ENCODE data around the gene MAPKAP1.

MAPKAP1 gene

GRCh38 chr9:125493384-125493783 lies 213.6 kb downstream of the MAPKAP1 start:
- DNase-seq (ENCODE audit: low read depth in 1 of 2, low spot score in 1 of 2), result no peak
- Histone ChIP-seq H3K27ac (replicated peaks) (no peak overlapping the region), H3K27me3 (ENCODE audit: insufficient read depth, poor library complexity, severe bottlenecking) (no peaks in the 10 kb centered on the region), H3K4me3 (replicated peaks; ENCODE audit: insufficient read depth, low read length) (no peak overlapping the region)
- no peak for TF ChIP-seq SPI1 (IDR thresholded peaks at IDR 0.05; ENCODE audit: borderline replicate concordance, low read depth)
- no peak for TF ChIP-seq CTCF (IDR thresholded peaks at IDR 0.05; ENCODE audit: insufficient read depth, low read length)
- TF ChIP-seq GABPA (IDR thresholded peaks at IDR 0.05; ENCODE audit: low read depth), result no peak
- TF ChIP-seq POLR2AphosphoS5 (IDR thresholded peaks at IDR 0.05; ENCODE audit: low read depth), result no peak
- TF ChIP-seq REST (IDR thresholded peaks at IDR 0.05; ENCODE audit: insufficient replicate concordance, low read depth), result no peak

DNA sequence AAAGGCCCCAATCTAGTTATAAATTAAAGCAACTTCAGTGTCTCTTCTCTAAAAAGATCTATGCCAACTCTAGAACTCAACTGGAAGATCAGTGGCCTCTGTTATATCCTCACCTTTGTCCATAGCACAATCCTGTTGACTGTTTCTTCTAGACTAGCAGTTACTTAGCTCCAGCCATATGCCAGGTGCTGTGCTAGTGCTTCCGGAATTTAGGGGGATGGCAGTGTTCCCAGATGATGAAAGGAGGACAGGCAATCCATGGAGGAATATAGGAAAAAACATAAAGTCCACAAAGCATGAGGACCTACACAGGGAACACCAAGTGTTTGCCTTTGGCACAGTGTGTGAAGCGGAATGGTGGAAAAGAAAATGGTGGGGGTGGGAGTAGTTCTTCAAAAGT lies 214.3 kb downstream of the MAPKAP1 start:
- no peak for DNase-seq (ENCODE audit: low read depth in 1 of 2, low spot score in 1 of 2)

GRCh38 chr9:125487842-125488241 lies 219.2 kb downstream of the MAPKAP1 start:
- Histone ChIP-seq H3K4me3 (replicated peaks; ENCODE audit: insufficient read depth, low read length) (no peak overlapping the region), H3K27ac (replicated peaks) (no peak overlapping the region), H3K27me3 (ENCODE audit: insufficient read depth, poor library complexity, severe bottlenecking) (no peaks in the 10 kb centered on the region)
- no peak for DNase-seq (ENCODE audit: low read depth in 1 of 2, low spot score in 1 of 2)
- TF ChIP-seq POLR2AphosphoS5 (IDR thresholded peaks at IDR 0.05; ENCODE audit: low read depth), result no peak
- TF ChIP-seq GABPA (IDR thresholded peaks at IDR 0.05; ENCODE audit: low read depth), result no peak
- TF ChIP-seq CTCF (IDR thresholded peaks at IDR 0.05; ENCODE audit: insufficient read depth, low read length), result no peak
- no peak for TF ChIP-seq REST (IDR thresholded peaks at IDR 0.05; ENCODE audit: insufficient replicate concordance, low read depth)
- TF ChIP-seq SPI1 (IDR thresholded peaks at IDR 0.05; ENCODE audit: borderline replicate concordance, low read depth), result no peak

More for the DNA sequence above, 214.3 kb downstream of the MAPKAP1 start:
- TF ChIP-seq SPI1 (IDR thresholded peaks at IDR 0.05; ENCODE audit: borderline replicate concordance, low read depth), result no peak
- TF ChIP-seq GABPA (IDR thresholded peaks at IDR 0.05; ENCODE audit: low read depth), result no peak
- TF ChIP-seq POLR2AphosphoS5 (IDR thresholded peaks at IDR 0.05; ENCODE audit: low read depth), result no peak
- no peaks in the 10 kb centered on the region for H3K27me3 ChIP-seq (ENCODE audit: insufficient read depth, poor library complexity, severe bottlenecking)
- H3K27ac ChIP-seq (replicated peaks), result no peak overlapping the region
- H3K4me3 ChIP-seq (replicated peaks; ENCODE audit: insufficient read depth, low read length), result no peak overlapping the region

DNA sequence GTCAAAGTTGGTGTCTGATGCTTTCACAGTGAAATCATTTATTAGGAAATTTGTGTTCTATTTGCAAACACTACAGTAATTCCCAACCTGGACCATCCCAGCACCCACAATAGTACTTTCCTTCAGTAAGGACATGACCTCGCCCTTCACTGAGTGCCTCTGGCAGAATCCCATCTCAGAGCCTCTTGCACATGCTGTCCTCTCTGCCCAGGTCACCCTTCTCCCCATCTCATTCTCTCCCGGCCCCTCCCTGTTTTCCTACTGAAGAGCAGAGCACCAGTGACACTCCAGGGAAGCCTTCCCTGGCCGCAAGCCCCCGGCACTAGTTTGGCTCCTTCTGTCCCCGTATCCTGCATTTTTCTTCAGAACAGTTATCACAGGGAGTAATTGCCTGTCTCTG lies 220.4 kb downstream of the MAPKAP1 start:
- H3K27me3 ChIP-seq (ENCODE audit: insufficient read depth, poor library complexity, severe bottlenecking), result no peaks in the 10 kb centered on the region
- TF ChIP-seq SPI1 (IDR thresholded peaks at IDR 0.05; ENCODE audit: borderline replicate concordance, low read depth), result no peak
- no peak for TF ChIP-seq CTCF (IDR thresholded peaks at IDR 0.05; ENCODE audit: insufficient read depth, low read length)
- no peak for TF ChIP-seq GABPA (IDR thresholded peaks at IDR 0.05; ENCODE audit: low read depth)
- TF ChIP-seq POLR2AphosphoS5 (IDR thresholded peaks at IDR 0.05; ENCODE audit: low read depth), result no peak
- no peak for TF ChIP-seq REST (IDR thresholded peaks at IDR 0.05; ENCODE audit: insufficient replicate concordance, low read depth)
- H3K27ac ChIP-seq (replicated peaks), result no peak overlapping the region
- no peak for DNase-seq (ENCODE audit: low read depth in 1 of 2, low spot score in 1 of 2)
- no peak overlapping the region for H3K4me3 ChIP-seq (replicated peaks; ENCODE audit: insufficient read depth, low read length)

Data from HL-60 (cell line).